ENCODE measurements around the gene MTF2.
A peak's percentile ranks its signal among the peaks of the same experiment; 100 is the strongest.
"Not testable (repeated sequence)": the region's sequence is repeated elsewhere in the genome, so short reads cannot be mapped to it uniquely, and the experiment has no call there.

Gene MTF2

DNA sequence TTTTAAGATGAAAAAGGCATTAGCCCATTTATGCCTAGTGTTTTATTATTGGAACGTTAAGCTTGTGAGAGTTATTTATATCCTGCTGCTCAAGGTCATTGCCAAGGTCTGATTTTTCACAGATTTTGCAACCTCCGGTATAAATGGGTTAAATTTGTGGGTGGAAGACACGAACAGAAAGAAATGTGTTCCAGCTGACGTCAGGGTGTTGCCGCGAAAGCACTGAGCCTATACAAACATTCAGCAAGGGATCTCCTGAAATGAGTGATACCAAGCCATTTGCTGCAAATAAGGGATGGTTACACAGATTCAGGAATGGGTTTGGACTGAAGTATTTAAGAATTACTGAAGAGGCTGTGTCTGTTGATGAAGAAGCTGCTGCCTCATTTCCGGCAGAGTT lies 68.9 kb downstream of the MTF2 start:
- no peak for DNase-seq

- no peak for DNase-seq
Measured at GRCh38 chr1:93150729-93151128, 71.6 kb downstream of the MTF2 start.

GRCh38 chr1:93151474-93151873 lies 72.4 kb downstream of the MTF2 start:
- DNase-seq = no peak

- DNase-seq = no peak
Measured at GRCh38 chr1:93152835-93153234, 73.8 kb downstream of the MTF2 start.

- DNase-seq = no peak
Measured at GRCh38 chr1:93154898-93155297, 75.8 kb downstream of the MTF2 start.

- no peak for DNase-seq
Measured at GRCh38 chr1:93155335-93155734, 76.3 kb downstream of the MTF2 start.

GRCh38 chr1:93159337-93159736 lies 80.3 kb downstream of the MTF2 start:
- no peak for DNase-seq

- DNase-seq = not testable (repeated sequence)
Measured at GRCh38 chr1:93163314-93163713, 84.2 kb downstream of the MTF2 start.

DNA sequence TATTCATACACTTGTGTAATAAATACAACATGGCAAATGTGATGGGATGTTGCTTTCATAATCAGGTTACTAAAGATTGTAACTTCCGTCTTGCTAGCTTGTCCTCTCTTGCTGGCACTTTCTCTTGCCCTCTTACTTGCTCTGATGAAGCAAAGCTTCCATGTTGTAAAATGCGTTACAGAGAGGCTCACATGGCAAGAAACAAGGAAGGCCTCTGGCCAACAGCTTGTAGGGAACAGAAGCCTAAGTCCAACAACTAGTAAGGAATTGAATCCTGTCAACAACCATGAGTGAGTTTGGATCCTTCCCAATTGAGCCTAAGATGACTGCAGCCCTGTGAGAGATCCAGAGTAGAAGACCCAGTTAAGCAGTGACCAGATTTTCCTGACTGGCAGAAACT lies 85.7 kb downstream of the MTF2 start:
- DNase-seq = peak; percentile 69

DNA sequence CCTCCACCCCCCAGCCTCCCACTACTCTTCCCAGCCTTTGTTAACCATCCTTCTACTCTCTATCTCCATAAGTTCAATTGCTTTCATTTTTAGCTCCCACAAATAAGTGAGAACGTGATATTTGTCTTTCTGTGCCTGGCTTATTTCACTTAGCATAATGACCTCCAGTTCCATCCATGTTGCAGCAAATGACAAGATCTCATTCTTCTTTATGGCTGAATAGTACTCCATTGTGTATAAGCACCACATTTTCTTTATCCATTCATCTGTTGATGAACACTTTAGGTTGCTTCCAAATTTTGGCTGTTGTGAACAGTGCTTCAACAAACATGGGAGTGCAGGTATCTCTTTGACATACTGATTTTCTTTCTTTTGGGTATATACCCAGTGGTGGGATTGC lies 86.8 kb downstream of the MTF2 start:
- DNase-seq = not testable (repeated sequence)

- DNase-seq = no peak
Measured at GRCh38 chr1:93167006-93167405, 87.9 kb downstream of the MTF2 start.

- DNase-seq = not testable (repeated sequence)
Measured at GRCh38 chr1:93170141-93170678, 91.1 kb downstream of the MTF2 start.

DNA sequence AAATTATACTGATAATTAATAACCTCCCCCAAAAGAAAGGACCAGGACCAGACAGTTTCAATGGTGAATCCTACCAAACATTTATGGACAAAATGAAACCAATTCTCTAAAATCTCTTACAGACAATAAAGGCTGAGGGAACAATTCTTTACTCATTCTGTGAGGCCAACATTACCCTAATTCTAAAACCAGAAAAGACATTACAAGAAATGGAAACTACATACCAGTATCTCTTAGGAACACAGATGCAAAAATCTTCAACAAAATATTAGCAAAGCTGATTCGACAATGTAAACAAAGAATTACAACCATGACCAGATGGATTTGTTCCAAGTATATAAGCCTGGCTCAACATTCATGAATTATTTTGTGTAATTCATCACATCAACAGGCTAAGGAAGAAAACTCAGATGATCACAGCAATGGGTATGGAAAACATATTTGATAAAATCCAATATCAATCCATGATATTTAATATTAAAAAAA lies 92.5 kb downstream of the MTF2 start:
- DNase-seq = no peak

- DNase-seq = no peak
Measured at GRCh38 chr1:93172778-93173177, 93.7 kb downstream of the MTF2 start.

- DNase-seq = not testable (repeated sequence)
Measured at GRCh38 chr1:93174638-93175037, 95.6 kb downstream of the MTF2 start.

DNA sequence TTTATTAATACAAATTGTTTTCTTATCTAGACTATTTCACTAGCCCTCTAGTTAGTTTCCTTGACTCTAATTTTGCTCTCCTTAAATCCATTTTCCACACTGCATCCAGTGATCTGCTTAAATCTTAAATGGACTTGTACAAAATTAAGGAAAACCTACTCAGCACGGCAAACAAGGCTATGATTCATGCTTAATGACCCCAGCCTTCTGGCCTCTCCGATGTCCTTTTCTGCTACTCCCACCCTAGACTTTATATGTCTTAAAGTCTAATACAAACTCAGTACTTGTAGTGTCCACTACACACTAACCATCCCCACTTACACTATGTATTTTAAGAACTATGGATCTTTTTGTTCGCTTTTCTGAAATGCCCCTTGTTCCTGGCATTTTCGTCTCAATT lies 98.9 kb downstream of the MTF2 start:
- DNase-seq = no peak

DNA sequence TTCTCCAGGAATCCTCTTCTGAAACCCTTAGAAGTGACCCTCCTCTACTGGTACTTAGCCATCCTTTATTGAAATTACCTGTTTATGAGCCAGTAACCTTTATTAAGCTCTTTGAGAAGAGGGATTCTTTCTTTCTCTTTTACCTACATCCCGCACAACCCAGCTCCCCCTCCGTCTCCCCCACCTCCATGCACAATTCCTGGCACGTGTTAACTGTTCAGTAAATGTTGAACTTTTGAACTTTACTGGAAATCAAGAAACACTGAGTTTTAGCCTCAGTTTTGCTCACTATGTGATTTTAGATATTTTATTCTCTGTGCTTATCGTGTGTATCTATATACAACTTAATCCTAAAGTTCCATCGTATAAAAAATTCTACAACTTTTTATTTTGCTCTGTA lies 99.3 kb downstream of the MTF2 start:
- no peak for DNase-seq

GRCh38 chr1:93179886-93180722 lies 101.0 kb downstream of the MTF2 start, which contains the start of gene TMED5:
Gene TMED5, minus strand, starts transcription at chr1:93180413. Its CDS starts 171 bp downstream, at chr1:93180242.
- DNase-seq = peak; percentile 99

DNA sequence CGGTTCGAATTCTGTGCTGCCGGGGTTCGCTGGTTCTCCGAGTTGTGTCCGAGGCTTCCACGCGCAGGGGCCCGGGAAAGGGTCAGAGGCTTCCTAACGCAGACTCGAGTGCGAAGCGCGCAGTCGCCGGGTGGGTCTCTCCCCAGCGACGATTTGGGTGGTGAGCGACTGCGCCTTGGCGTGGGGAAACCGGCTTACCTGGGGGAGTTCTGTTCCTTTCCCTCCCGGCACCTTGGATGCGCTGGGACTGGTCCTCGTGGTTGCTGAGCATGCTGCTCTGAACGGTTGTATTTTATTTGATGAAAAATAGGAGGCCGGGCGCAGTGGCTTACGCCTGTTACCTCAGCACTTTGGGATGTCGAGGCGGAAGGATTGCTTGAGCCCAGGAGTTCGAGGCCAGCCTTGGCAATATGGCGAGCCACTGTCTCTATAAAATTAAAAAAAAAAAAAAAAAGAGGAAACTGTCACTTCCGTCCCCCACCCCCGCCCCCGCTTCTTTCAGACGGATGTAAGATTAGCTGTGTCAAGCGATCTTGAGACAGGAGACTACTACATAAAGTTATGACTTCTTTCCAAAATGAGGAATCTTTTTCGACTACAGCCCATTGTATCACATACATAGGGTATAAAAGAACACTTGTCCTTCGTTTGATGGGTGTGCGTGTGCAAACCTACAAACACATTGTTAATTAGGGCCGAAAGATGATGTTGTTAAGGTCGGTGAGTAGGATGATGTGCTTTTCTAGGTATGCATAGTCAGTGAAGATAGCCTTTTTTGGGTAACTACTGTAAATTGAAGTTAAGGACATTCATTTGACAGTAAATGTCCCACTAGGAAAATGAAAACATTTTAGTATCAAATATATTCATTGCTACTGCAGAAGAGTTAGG lies 101.9 kb downstream of the MTF2 start, which contains the start of gene CCDC18:
Gene CCDC18, plus strand, starts transcription at position 2 of the 891 bp plus-strand sequence. CDS start 2,638 bp downstream, outside the sequence.
- DNase-seq = peak; percentile 80

DNA sequence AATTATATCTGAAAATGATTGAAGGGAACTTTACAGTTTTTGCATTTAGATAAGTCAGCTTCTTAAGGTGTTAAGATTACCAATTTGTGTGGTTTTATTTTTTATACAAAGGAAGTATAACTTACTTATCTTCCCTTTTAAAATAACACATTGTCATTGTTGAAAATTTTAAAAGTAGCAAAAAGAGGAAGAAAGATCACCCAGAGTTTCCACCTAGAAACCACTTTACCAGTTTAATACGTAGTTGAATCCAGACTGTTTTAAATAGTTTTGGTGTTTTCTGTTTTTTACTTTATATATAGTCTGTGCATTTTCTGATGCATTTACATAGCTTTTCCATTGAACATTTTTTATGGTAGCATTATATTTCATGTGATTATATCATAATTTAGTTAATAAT lies 107.6 kb downstream of the MTF2 start:
- peak; percentile 43 for DNase-seq

All from inflammatory macrophage treated with lipopolysaccharide for 4 hours (primary cell).